Measurements from ENCODE around the gene GRXCR1.

Gene GRXCR1

DNA sequence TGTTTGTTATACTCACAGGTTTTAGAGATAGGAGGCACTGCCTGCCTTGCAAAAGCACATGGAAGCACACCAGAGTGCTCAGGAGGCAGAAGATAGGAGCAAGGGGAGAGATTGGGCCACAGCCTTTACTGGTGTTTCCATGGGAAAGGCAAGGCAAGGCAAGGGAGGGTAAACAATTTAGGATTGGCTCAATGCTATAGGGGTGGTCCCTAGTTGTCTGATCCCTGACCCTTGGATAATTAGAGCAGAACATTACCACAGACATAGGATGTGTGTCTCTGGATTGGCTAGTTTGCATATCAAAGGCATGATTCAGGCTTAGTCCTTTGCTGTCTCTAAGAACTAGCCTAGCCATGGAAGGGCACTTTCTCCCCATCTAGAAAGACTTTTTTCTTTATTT is 36.1 kb downstream of the GRXCR1 start:
- DNase-seq (ENCODE audit: low spot score): no peak

DNA sequence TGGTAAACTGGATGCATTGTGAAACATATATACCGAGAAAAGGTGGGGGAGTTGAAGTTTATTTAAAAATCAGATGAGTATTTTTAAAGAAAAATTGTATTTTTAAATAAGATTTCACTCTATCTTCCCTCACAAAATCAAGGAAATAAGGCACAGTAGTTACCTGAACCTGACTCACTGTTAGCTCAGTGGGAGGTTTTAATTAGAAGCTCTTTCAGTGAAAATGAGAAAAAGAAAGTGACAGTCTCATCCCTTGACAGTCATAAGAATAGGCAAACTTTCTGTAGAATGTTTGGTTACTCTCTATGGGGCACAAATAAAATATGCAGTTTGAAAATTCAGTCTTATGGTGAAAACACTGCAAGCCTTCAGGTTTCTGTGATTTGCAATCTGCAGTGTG is 49.7 kb downstream of the GRXCR1 start:
- no peak for DNase-seq (ENCODE audit: low spot score)

DNA sequence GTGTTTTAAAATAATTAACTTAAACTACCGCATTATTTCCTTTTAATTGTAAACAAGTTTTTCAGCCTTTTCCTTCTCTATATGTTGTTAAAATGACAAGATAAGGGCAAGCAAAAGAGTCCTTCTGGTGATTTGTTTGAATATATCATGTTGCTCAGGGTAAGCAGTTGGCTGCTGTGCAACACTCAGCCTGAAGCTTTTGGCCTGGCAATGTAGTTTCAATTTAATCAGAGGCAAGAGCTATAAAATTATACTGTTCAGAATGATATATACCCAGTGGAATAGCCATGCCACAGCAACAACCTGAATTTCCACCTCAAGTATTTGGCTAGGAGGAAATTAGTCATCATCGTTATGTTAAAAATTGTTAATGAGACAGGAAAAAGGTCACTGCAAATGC is 53.4 kb downstream of the GRXCR1 start:
- no peak for DNase-seq (ENCODE audit: low spot score)

DNA sequence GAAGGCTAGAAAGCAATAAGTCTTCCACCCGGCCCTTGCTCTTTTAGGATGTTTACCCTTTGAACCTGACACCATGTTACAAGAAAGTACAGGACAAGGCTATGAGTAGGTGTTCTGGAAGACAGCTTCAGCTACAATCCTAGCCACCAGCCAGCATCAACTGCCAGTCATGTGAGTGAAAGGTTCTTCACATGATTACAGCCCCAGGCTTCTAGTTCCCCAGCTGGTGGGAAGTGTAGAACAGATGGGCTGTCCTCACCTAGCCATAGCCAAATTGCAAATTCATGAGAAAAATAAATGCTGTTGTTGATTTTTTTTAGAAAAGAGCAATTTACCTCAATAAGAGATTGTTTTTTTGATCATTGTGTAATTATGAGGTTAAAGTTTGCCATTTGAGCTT is 60.8 kb downstream of the GRXCR1 start:
- no peak for DNase-seq (ENCODE audit: low spot score)

DNA sequence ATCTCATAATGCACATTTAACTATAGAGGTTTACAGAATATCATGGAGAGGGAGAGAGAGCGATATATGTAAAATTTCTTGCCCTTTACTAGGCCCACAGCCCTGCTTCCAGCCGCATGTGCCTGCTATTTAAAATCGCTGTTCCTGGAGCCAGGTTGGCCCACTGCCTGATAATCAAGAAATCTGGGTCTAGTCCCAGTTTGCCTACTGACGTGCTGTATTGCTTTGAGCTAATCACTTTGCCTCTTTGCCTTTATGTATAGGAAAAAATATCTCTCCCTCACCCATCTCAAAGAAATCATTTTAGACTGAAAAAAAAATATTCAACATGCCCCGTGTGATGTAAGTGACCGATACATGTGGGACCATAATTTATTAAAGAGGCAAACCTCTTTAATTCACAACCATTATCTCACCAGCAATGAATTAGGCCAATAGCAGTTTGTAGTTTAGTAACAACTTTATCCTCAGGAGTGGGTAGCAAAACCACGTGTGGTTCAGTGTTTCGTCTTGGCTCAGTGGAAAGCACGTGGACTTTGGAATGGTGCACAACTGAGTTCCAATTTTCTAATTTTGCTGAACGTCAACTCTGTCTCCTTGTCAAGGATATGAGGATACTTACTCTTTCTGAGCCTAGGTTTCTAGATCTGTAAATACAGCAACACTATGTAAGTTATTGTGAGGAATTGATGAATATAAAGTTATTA is 62.6 kb downstream of the GRXCR1 start:
- no peak for DNase-seq (ENCODE audit: low spot score)

DNA sequence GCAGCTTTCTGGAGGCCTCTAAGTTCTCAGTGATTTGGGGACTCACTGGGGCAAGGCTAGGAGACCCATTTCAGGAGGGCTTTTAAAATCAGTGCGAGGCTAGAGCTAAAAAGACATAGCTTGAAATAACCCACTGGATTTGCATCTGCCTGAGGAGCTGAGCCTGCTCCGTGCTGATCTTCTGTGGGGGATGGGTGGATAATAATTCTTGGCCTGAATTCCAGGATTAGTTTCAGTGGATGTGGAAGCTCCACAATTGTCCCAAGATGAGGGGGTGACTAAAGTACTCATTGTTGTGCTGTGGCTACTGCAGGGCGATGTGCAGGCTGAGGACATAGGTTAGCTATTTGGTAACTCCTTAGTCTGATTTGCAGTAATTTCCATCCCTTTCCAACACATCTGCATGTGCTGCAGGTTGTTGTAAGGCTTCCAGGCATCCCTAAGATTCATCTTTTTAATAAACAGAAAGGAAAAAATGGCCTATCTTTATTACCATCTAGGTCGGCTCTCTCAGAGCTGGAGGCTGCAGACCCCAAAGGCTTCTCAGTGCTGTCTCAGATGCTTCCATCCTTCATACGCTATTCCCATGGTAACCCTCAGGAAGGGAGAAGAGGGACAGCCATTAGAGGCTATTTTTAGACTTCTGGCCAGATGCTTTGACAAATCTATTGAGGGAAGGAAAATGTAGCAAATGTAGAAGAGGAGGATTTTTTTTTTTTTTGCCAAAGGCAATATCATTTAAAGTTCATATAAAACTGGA is 63.4 kb downstream of the GRXCR1 start:
- DNase-seq (ENCODE audit: low spot score): no peak

DNA sequence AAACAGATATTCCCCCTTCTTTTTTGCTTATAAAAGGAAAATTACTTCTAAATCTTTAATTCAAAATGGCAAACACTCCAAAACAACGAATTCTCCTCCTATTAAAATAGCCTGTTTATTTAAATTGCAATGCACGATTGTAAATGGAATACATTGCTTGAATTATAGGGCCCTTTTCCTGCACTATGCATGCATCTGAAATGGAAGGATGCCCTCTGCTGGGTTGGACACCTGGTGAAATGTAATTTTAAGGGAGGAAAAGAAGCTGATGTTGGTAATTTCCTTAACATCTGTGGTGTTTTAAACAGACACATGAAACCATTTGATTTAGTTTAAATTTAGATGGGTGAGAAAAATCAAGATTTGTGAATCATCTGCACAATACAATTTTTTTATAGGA is 72.8 kb downstream of the GRXCR1 start:
- DNase-seq (ENCODE audit: low spot score): no peak

DNA sequence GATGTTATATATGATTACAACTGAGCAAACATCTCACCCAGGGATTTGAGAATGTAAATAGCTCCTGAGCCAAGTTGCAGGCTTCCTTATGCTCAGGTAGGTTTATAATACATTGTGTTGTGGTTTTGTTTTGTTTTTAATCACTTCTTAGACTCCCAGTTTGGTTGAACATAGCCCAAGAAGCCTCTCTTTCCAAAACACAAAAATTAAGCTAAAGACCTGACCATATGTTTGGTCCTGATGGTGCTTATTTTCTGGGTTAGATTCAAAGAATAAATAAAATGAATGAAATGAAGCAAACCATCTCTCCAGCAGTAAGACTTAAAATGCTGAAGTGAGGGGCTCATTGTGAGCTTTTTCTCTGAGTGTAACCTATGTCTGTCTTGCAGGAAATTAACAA is 93.5 kb downstream of the GRXCR1 start:
- no peak for DNase-seq (ENCODE audit: low spot score)

DNA sequence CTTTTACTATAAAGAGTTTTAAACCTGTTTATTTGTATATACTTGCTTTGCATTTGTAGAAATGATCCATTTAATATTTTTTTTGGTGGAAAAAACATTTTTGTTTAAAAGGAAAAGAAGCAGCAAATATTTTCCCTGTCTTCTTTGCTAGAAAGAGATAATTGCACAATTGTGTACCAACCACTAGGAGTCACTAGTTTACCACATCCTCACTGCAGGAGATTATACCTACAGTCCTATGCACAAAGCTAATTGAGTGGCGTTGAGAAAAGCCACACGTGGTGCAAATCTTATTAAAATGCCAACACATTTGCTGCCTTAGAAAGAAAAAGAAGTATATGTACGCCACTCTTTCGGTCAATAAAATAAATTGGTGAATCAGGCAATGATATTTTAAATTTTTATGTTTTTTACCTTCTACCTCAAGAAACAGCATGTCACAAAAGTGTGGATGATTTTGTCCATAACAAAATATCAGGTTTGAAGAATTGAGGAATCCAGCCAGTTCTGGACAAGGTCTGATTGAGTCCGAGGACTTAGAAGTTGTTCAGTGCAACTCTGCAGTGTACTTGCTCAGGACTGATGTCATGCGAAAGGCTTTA is 102.9 kb downstream of the GRXCR1 start:
- DNase-seq (ENCODE audit: low spot score): peak; percentile 23

DNA sequence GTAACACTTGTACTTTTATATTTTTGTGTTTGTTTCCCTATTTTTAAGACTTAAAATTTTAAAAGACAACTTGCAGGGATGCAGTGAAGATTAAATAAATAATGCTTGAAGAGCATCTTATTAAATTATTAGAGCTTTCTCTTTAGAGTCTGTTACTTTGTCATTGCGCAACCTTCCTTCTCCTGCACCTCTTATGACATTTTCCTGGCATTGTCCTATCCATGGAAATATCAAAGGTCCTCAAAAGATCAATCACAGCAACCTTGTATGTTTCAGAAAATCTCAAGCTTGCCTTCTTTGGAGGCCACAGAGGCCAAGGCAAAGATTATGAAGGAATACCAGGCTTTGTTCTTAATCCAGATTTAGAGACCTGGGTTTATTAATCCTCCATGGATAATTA is 116.3 kb downstream of the GRXCR1 start:
- DNase-seq (ENCODE audit: low spot score): no peak

DNA sequence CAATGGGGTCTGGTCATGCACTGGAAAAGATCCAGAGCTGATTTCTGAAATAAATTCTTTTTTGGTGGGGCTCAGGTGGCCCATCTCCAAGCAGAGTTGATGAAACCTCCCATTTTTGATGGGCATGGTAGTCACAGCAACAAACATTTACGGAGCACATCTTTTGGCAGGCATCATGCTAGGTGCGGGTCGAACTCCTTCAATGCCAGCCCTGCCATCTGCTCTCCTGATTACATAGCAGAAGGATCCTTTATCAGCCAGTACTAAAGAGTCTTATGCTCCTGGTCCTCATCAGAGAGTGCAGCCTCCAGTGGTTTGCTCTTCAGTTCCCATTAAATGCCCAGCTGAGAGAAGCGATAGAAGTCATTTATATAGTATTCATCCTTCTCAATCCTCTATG is 121.7 kb downstream of the GRXCR1 start:
- DNase-seq (ENCODE audit: low spot score): no peak

DNA sequence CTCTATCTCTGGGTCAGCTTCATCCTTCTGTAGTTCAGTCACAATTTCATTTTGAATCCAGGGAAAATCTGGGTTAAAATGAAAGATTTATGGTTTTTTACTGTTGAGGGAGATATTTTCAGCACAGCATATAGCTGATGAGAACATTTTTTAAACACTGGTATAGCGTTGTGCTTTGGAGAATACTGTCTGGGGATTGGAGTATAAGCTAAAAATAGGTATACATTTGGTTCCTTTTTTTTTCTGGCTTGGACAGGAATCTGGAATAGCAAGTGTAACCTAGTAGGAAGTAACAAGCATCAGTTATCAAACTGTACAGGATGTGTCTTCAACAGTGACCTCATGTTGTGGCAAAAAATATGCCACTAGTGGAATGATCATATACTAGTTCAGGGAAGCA is 149.1 kb downstream of the GRXCR1 start:
- no peak for DNase-seq (ENCODE audit: low spot score)

DNA sequence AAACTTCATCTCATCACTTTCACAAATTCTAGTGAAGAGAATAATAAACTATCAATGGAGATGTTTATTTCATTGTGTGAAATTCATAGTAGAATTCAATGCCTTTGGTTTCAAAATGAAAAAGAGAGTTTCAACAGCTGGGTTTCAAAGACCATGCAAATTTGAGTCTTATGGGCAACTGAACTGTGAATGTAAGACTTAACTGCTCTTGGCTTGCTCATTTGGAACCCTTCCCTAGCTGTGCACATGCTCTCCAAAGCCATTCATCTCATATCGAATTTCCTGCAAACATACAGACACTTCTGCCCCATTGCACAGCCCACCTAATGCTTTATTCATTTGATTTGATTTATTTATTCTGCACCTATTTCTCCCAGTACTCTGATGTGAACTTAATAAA is 154.5 kb downstream of the GRXCR1 start:
- DNase-seq (ENCODE audit: low spot score): no peak

DNA sequence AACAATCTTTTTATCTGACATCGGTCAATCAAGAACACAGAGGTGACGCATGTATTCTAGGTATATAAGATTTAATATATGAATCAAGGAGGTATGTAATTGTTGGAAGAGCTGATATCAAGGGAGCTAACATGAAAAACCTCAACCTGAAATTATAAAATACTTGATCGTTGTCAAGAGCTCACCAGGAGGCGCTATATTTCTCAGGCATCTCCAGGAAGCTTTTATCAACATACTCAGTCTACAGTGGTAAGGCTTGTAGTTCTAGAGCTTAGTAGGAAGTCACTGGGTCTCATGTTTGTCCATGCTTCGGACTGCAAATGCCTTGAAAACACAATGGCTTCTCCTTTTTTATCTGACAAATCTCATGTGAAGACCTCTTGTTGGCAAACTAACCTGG is 156.1 kb downstream of the GRXCR1 start:
- DNase-seq (ENCODE audit: low spot score): no peak

DNA sequence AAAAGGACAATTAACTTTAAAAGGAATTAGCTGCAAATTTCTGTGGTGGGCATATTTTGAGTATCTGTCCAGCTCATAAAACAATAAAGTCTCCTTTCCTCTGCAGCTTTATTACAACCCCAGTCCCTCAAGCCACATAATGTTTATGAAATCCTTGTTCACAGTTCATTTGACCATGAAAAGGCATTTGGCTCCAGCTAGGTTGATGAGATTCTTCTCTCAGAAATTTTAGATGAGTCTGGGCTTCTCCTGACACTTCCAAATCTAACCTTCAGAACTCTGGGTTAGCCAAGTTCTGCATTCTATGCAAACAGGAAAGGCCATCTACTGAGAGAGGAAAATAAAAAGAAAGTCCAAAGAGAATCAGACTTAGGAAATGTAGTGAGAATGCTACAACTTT is 156.8 kb downstream of the GRXCR1 start:
- no peak for DNase-seq (ENCODE audit: low spot score)

DNA sequence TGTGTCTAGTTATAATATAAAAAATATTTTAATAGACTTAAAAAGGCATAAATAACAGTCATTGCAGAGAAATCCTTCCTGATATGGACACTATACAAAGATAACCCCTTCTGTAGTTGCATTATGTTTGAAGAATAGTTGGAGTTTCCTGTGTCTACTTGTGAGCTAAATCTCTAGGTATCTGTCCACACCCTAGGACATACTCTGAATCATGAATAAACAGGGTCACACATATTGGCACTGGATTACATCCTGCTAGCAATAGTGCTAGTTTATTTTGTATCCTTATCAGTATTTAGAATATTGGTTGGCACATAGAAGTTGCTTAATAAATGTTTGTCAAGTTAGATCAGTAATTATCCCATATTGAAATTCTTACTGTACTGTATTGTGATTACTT is 173.9 kb downstream of the GRXCR1 start:
- no peak for DNase-seq (ENCODE audit: low spot score)

DNA sequence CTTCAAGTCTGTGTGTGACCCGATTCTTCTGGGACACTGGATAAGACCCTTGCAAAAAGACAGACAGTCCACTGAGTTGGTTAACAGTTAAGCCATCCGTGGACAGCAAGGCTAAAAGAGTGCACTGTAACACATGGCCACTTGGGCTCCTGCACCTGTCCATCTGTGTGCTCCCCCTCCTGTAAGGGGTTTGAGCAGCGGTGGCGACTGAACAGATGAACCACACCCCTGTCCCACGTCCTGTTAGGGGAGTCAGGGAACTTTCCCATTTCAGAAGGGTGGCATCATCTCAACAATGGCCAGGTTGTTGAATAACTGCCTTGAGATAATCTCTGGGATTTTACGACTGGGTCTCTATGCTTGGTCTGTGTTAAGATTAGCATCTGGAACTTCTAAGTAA is 178.6 kb downstream of the GRXCR1 start:
- DNase-seq (ENCODE audit: low spot score): no peak
